Adrenal gland (tissue), 12 donors: ENCODE measurements around the gene RPL36AL. TPM values are rescaled to one million over a fixed set of nuclear protein-coding genes. Genes with fewer than 3 reads are reported as not detected.

ENCODE experiments used
- DNase-seq, 7 donors: peaks; one replicate each; pipeline ENCODE4 v3.0.0-alpha.2; 2019 to 2020
- H3K27ac ChIP-seq, 5 donors: fragments of 200-600 bp; sonication (generic) in 4 of 5; 1 replicate in 3 of 5; 2 replicates in 2 of 5; pipeline versions ENCODE4 v1.5.1 to v1.8.0; 2016 to 2020; ENCODE audit warnings: mild to moderate bottlenecking in 1 of 5
- H3K27me3 ChIP-seq: fragments of 200-600 bp; 2 replicates; pipeline ENCODE4 v1.8.0; 2021
- H3K36me3 ChIP-seq, 2 donors: fragments of 200-600 bp; replicated peaks in 1 of 2; 1 replicate in 1 of 2; 2 replicates in 1 of 2; pipeline versions ENCODE4 v1.5.1 to v1.8.0; 2018 to 2022
- H3K4me1 ChIP-seq, 2 donors: fragments of 200-600 bp; replicated peaks in 1 of 2; 1 replicate in 1 of 2; 2 replicates in 1 of 2; pipeline versions ENCODE4 v1.5.1 to v1.8.0; 2018 to 2021
- H3K4me3 ChIP-seq, 4 donors: fragments of 200-600 bp; sonication (generic) in 3 of 4; one replicate each; pipeline ENCODE4 v1.5.1; 2016 to 2018
- H3K9me3 ChIP-seq, 3 donors: fragments of 200-600 bp; sonication (generic) in 1 of 3; replicated peaks in 1 of 3; 1 replicate in 2 of 3; 2 replicates in 1 of 3; pipeline versions ENCODE4 v1.5.1 to v1.8.0; 2016 to 2021
- CTCF ChIP-seq, 6 experiments: fragments of 450-650 bp in 4 of 6; fragments of 200-600 bp in 2 of 6; sonication (generic) in 1 of 6; IDR thresholded peaks; 1 replicate in 5 of 6; 2 replicates in 1 of 6; pipeline versions ENCODE4 v1.5.1 to v1.8.0; 2016 to 2021; ENCODE audit warnings: antibody characterized with exemption in 6 of 6, mild to moderate bottlenecking in 2 of 6, moderate library complexity in 1 of 6
- POLR2A ChIP-seq, 2 donors: fragments of 450-650 bp; IDR thresholded peaks; one replicate each; pipeline ENCODE4 v1.6.1; 2017; ENCODE audit warnings: antibody characterized with exemption in 2 of 2, mild to moderate bottlenecking in 2 of 2, moderate library complexity in 1 of 2
- WGBS, 4 donors: extraction: QIAGEN DNeasy Blood & Tissue Kit in 2 of 4; methylation state at CpG; one replicate each; pipeline versions ENCODE4 v1.1.5 to v1.1.7; 2013 to 2017; 5-methylcytosine and 5-hydroxymethylcytosine counted together
- intact Hi-C, 2 donors: fragments of 100-400 bp; cut with DNase I; formaldehyde crosslinking; loops; one replicate each; pipeline versions ENCODE4 v1.14.1 to v1.15.0; 2022 to 2023
- polyA plus RNA-seq, 3 donors: library from polyadenylated mRNA; stranded (reverse); fragments of 200-250 nt in 2 of 3; fragments of 350-450 nt in 1 of 3; fragmentation: Illumina TruSeq in 1 of 3; extraction: RNeasy Lipid Tissue Mini Kit (QIAGEN cat#74804) in 1 of 3; gene quantifications; one replicate each; pipeline ENCODE4 v1.2.3, GENCODE V29; 2013 to 2014
- total RNA-seq, 9 donors: library from RNA; depleted of rRNA in 4 of 9; stranded (reverse); fragments of >200 nt in 4 of 9; fragments of 120-200 nt in 1 of 9; fragmentation: NEBNext Ultra II Directional in 1 of 9; extraction: Animal tissue kit (Norgen Biotek cat#: 25700) in 1 of 9; gene quantifications; one replicate each; pipeline versions ENCODE4 v1.1.0 to v1.2.4, GENCODE V29; 2013 to 2023
- donor health status: healthy with polysubstance abuse.
- donor health status: Bipolar disorder and iron deficiency.
- donor health status: DM: yes; HTN: yes; CAD: no.
- donor health status: DM: no; HTN: no; CAD: no.
- donor health status: DM: no; HTN: no; CAD: no.
- donor health status: DM: yes; HTN: yes; CAD: no.

RPL36AL gene
- total and polyA plus RNA-seq, 12 donors = 191 to 705 (median 279) TPM

GRCh38 chr14:49612251-49612650 is 8.2 kb downstream of the RPL36AL start:
- TF ChIP-seq POLR2A (IDR thresholded peaks at IDR 0.05) (no peak), CTCF (IDR thresholded peaks at IDR 0.05) (no peak)
- DNase-seq = no peak
- Histone ChIP-seq H3K27me3 (no peaks in the 10 kb centered on the region), H3K4me1 (no peaks in the 10 kb centered on the region), H3K9me3 (no peaks in the 10 kb centered on the region), H3K4me3 (no peak overlapping the region), H3K27ac (no peak overlapping the region), H3K36me3 (no peaks in the 10 kb centered on the region)
- 93 to 95% (median 94%) methylated on average over 4 of the region's 4 CpGs for WGBS, 4 donors
- intact Hi-C loops = no loop called here

GRCh38 chr14:49607583-49607982 is 12.8 kb downstream of the RPL36AL start:
- Histone ChIP-seq H3K36me3 (peaks cover 0 to 2% of the 10 kb centered on the region in 2 donors), H3K4me3 (no peak overlapping the region), H3K27ac (no peak overlapping the region), H3K4me1 (no peaks in the 10 kb centered on the region), H3K27me3 (no peaks in the 10 kb centered on the region), H3K9me3 (no peaks in the 10 kb centered on the region)
- intact Hi-C loops = no loop called here
- DNase-seq = no peak
- 90 to 98% (median 97%) methylated on average over 6 of the region's 6 CpGs for WGBS, 4 donors
- TF ChIP-seq CTCF (IDR thresholded peaks at IDR 0.05) (no peak), POLR2A (IDR thresholded peaks at IDR 0.05) (no peak)

GRCh38 chr14:49598485-49599300 is 21.7 kb downstream of the RPL36AL start, which contains the start of gene LRR1:
Gene LRR1 (plus strand): TSS chr14:49598940. CDS start chr14:49599021, 81 bp downstream.
- Histone ChIP-seq H3K4me1 (peaks cover 14 to 26% of the 10 kb centered on the region in 2 donors), H3K36me3 (no peaks in the 10 kb centered on the region), H3K27me3 (no peaks in the 10 kb centered on the region), H3K4me3 (peak within 1 kb of the TSS; percentile 64 to 93 (median 81)), H3K27ac (peak within 1 kb of the TSS; percentile 92 to 98 (median 95)), H3K9me3 (no peaks in the 10 kb centered on the region)
- WGBS, 4 donors = 0 to 1% (median 1%) methylated on average over 10 to 77 of the region's 77 CpGs
- intact Hi-C loops = no loop called here
- TF ChIP-seq POLR2A (IDR thresholded peaks at IDR 0.05) (peak in 1 of 2 donors; percentile 81), CTCF (IDR thresholded peaks at IDR 0.05) (peak in 2 of 6 experiments; percentile 26 to 33)
- DNase-seq = peak; percentile 84 to 91 (median 85)

- H3K4me1 ChIP-seq = peaks cover 17 to 26% of the 10 kb centered on the region in 2 donors
- intact Hi-C loops = no loop called here
- no peaks in the 10 kb centered on the region for H3K9me3 ChIP-seq
- no peaks in the 10 kb centered on the region for H3K36me3 ChIP-seq
- TF ChIP-seq CTCF (IDR thresholded peaks at IDR 0.05) = no peak
- no peak for TF ChIP-seq POLR2A (IDR thresholded peaks at IDR 0.05)
- no peaks in the 10 kb centered on the region for H3K27me3 ChIP-seq
- peak in 3 of 7 donors; percentile 29 to 36 (median 35) for DNase-seq
- H3K27ac ChIP-seq = peak overlapping the region; percentile 92 to 98 (median 95)
- peak overlapping the region; percentile 64 to 93 (median 81) for H3K4me3 ChIP-seq
- WGBS, 4 donors = 0% methylated on average over 9 to 15 of the region's 15 CpGs
These were observed 22.3 kb downstream of the RPL36AL start for GRCh38 chr14:49598189-49598484.
